A549 (cell line): ENCODE measurements around the gene NUCB1. TPM values are rescaled to one million over a fixed set of nuclear protein-coding genes. Genes with fewer than 3 reads are reported as not detected.

Source experiments
- ATOH8 ChIP-seq: fragments of 250-450 bp; sonication (Bioruptor Pico); IDR thresholded peaks from 2 replicates; pipeline ENCODE4 v1.5.0; 2020; ENCODE audit warnings: low read depth, mild to moderate bottlenecking, moderate library complexity
- BHLHE40 ChIP-seq: IDR thresholded peaks from 2 replicates; pipeline ENCODE4 v1.6.1; 2012; ENCODE audit warnings: low read depth, low read length, inconsistent platforms
- CBX2 ChIP-seq: fragments of 200-600 bp; sonication (generic); IDR thresholded peaks from 2 replicates; pipeline ENCODE4 v1.6.1; 2016; ENCODE audit warnings: low read depth, mild to moderate bottlenecking, borderline replicate concordance
- CBX8 ChIP-seq: fragments of 200-600 bp; sonication (generic); IDR thresholded peaks from 2 replicates; pipeline ENCODE4 v1.6.1; 2016
- CEBPB ChIP-seq, 2 experiments: fragments of >200 bp in 1 of 2; sonication (Bioruptor Twin) in 1 of 2; formaldehyde crosslinking in 1 of 2; IDR thresholded peaks; 2 replicates each; pipeline ENCODE4 v1.6.1; 2012 to 2016
- CHD2 ChIP-seq: fragments of 150-350 bp; IDR thresholded peaks from 2 replicates; pipeline ENCODE4 v1.6.1; 2014; ENCODE audit warnings: low read length; ENCODE audit not compliant: partially characterized antibody
- E2F6 ChIP-seq: IDR thresholded peaks from 2 replicates; pipeline ENCODE4 v1.6.1; 2012; ENCODE audit warnings: low read depth, borderline replicate concordance
- EHF ChIP-seq: fragments of 250-450 bp; sonication (Bioruptor Pico); IDR thresholded peaks from 2 replicates; pipeline ENCODE4 v1.5.0; 2020; ENCODE audit warnings: mild to moderate bottlenecking
- ELK1 ChIP-seq: fragments of 150-350 bp; IDR thresholded peaks from 2 replicates; pipeline ENCODE4 v1.6.1; 2014; ENCODE audit warnings: low read depth, mild to moderate bottlenecking, low read length
- EP300 ChIP-seq, 2 experiments: fragments of >200 bp; sonication (Bioruptor Twin); formaldehyde crosslinking; IDR thresholded peaks; 2 replicates in 1 of 2; 3 replicates in 1 of 2; pipeline ENCODE4 v1.6.1; 2016 to 2017
- FOSL2 ChIP-seq, 2 experiments: fragments of 450-650 bp in 1 of 2; fragments of >200 bp in 1 of 2; sonication (Bioruptor Twin) in 1 of 2; formaldehyde crosslinking; IDR thresholded peaks; 2 replicates each; pipeline versions ENCODE4 v1.5.0 to v1.6.1; 2016 to 2020; ENCODE audit warnings: mild to moderate bottlenecking in 1 of 2, moderate library complexity in 1 of 2
- GATA3 ChIP-seq: IDR thresholded peaks from 2 replicates; pipeline ENCODE4 v1.6.1; 2012; ENCODE audit warnings: borderline replicate concordance
- HES2 ChIP-seq: fragments of >200 bp; sonication (Bioruptor Twin); formaldehyde crosslinking; IDR thresholded peaks from 2 replicates; pipeline ENCODE4 v1.6.1; 2016
- HOXB5 ChIP-seq: fragments of 250-450 bp; sonication (Bioruptor Pico); IDR thresholded peaks from 2 replicates; pipeline ENCODE4 v1.5.0; 2020; ENCODE audit warnings: mild to moderate bottlenecking, moderate library complexity
- JUN ChIP-seq, 2 experiments: fragments of >200 bp; sonication (Bioruptor Twin); formaldehyde crosslinking; IDR thresholded peaks; 2 replicates in 1 of 2; 3 replicates in 1 of 2; pipeline ENCODE4 v1.6.1; 2016 to 2017
- JUNB ChIP-seq: fragments of >200 bp; sonication (Bioruptor Twin); formaldehyde crosslinking; IDR thresholded peaks from 2 replicates; pipeline ENCODE4 v1.6.1; 2016
- KDM1A ChIP-seq: fragments of 200-600 bp; sonication (generic); IDR thresholded peaks from 2 replicates; pipeline ENCODE4 v1.6.1; 2016; ENCODE audit warnings: low read depth, mild to moderate bottlenecking
- MAFK ChIP-seq: fragments of 450-650 bp; IDR thresholded peaks from 2 replicates; pipeline ENCODE4 v1.6.1; 2014; ENCODE audit not compliant: partially characterized antibody
- MYC ChIP-seq: IDR thresholded peaks from 2 replicates; pipeline ENCODE4 v1.6.1; 2012; ENCODE audit warnings: mild to moderate bottlenecking, inconsistent platforms, low read length, improper control_type of control experiment, borderline replicate concordance
- NPAS2 ChIP-seq: fragments of 250-450 bp; sonication (Bioruptor Pico); IDR thresholded peaks from 2 replicates; pipeline ENCODE4 v1.8.0; 2022; ENCODE audit warnings: mild to moderate bottlenecking, moderate library complexity, borderline replicate concordance
- PHF8 ChIP-seq: fragments of 200-600 bp; sonication (generic); IDR thresholded peaks from 2 replicates; pipeline ENCODE4 v1.6.1; 2016; ENCODE audit warnings: low read depth, mild to moderate bottlenecking, antibody characterized with exemption, moderate library complexity, borderline replicate concordance
- POLR2A ChIP-seq: IDR thresholded peaks from 2 replicates; pipeline ENCODE4 v1.6.1; 2012; ENCODE audit warnings: mild to moderate bottlenecking, low read length
- RAD21 ChIP-seq, 2 experiments: fragments of >200 bp in 1 of 2; sonication (Bioruptor Twin) in 1 of 2; formaldehyde crosslinking in 1 of 2; IDR thresholded peaks in 1 of 2; conservative IDR thresholded peaks in 1 of 2; 2 replicates in 1 of 2; 3 replicates in 1 of 2; pipeline ENCODE4 v1.6.1; 2012 to 2018; ENCODE audit warnings: inconsistent platforms in 1 of 2
- RARB ChIP-seq: fragments of 250-450 bp; sonication (Bioruptor Pico); IDR thresholded peaks from 2 replicates; pipeline ENCODE4 v1.8.0; 2021; ENCODE audit warnings: mild to moderate bottlenecking, moderate library complexity
- REST ChIP-seq: fragments of 200-600 bp; sonication (generic); IDR thresholded peaks from 2 replicates; pipeline ENCODE4 v1.6.1; 2016; ENCODE audit warnings: antibody characterized with exemption, mild to moderate bottlenecking, moderate library complexity
- RFX5 ChIP-seq: fragments of 450-650 bp; IDR thresholded peaks from 2 replicates; pipeline ENCODE4 v1.7.1; 2014; ENCODE audit warnings: antibody characterized with exemption, mild to moderate bottlenecking, moderate library complexity
- RNF2 ChIP-seq: fragments of 200-600 bp; sonication (generic); IDR thresholded peaks from 2 replicates; pipeline ENCODE4 v1.6.1; 2016; ENCODE audit warnings: low read depth, mild to moderate bottlenecking, antibody characterized with exemption, moderate library complexity, borderline replicate concordance
- ZC3H11A ChIP-seq: fragments of 450-650 bp; IDR thresholded peaks from 2 replicates; pipeline ENCODE4 v1.6.1; 2014; ENCODE audit warnings: antibody characterized with exemption, mild to moderate bottlenecking
- ZSCAN20 ChIP-seq: fragments of 250-450 bp; sonication (Bioruptor Pico); IDR thresholded peaks from 2 replicates; pipeline ENCODE4 v1.8.0; 2022; ENCODE audit warnings: mild to moderate bottlenecking, moderate library complexity
- polyA plus RNA-seq, 4 experiments: library from polyadenylated mRNA; depleted of rRNA in 3 of 4; stranded (reverse); fragments of >200 nt; fragmentation: RNase III in 1 of 4; extraction: RNeasy Plus Mini Kit Qiagen cat#74134 plus additional on column Dnase treatment in 1 of 4; gene quantifications; 2 replicates in 3 of 4; 3 replicates in 1 of 4; pipeline ENCODE4 v1.2.3, GENCODE V29; 2011 to 2017

The NUCB1 gene
- polyA plus RNA-seq, 2 of the 4 experiments (the other 2 are of a cell fraction) = 79.5 to 182 TPM

- TF ChIP-seq RNF2 (no peak), NPAS2 (CRISPR knock-in tag) (peak; percentile 35; the same call in 1 of the 2 replicates), CBX8 (no peak), ZC3H11A (no peak), CHD2 (peak; percentile 61), RARB (CRISPR knock-in tag) (peak; percentile 72), JUN (IDR thresholded peaks at IDR 0.05) (peak; percentile 85 to 96; a peak in 4 of 5 replicates), POLR2A (peak; percentile 35), CEBPB (IDR thresholded peaks at IDR 0.05) (no peak), HES2 (no peak), RAD21 (conservative IDR thresholded peaks at IDR 0.05 in 1 of 2, IDR thresholded peaks at IDR 0.05 in 1 of 2) (peak; percentile 12 to 27; a peak in 2 of 5 replicates), RFX5 (no peak), GATA3 (peak; percentile 30; the same call in 1 of the 2 replicates), KDM1A (no peak), EP300 (IDR thresholded peaks at IDR 0.05) (peak; percentile 62 to 87; a peak in 1 of 5 replicates), MYC (no peak), PHF8 (no peak), ZSCAN20 (CRISPR knock-in tag) (peak; percentile 26; the same call in 1 of the 2 replicates), HOXB5 (CRISPR knock-in tag) (peak; percentile 63), ATOH8 (CRISPR knock-in tag) (0 out of 2 replicates have a peak, but pooled peaks have one; percentile 20), CBX2 (no peak), REST (no peak), JUNB (peak; percentile 57), MAFK (peak; percentile 100), BHLHE40 (no peak), FOSL2 (IDR thresholded peaks at IDR 0.05) (peak; percentile 62), FOSL2 (CRISPR knock-in tag; IDR thresholded peaks at IDR 0.05) (peak; percentile 94), E2F6 (no peak), EHF (CRISPR knock-in tag) (peak; percentile 99), ELK1 (no peak)
Measured at GRCh38 chr19:48963371-48964204, 63.5 kb downstream of the NUCB1 start (continued).
